NCI-H510A (cell line): ENCODE measurements around the gene MARK1.
"Not testable (repeated sequence)": the region's sequence is repeated elsewhere in the genome, so short reads cannot be mapped to it uniquely, and the experiment has no call there.

Experiments
- DNase-seq: peaks from one replicate; lab custom pipeline; 2025; lab: John Stamatoyannopoulos, UW

The MARK1 gene

GRCh38 chr1:220611100-220611499, 83.2 kb downstream of the MARK1 start:
- not testable (repeated sequence) for DNase-seq

DNA sequence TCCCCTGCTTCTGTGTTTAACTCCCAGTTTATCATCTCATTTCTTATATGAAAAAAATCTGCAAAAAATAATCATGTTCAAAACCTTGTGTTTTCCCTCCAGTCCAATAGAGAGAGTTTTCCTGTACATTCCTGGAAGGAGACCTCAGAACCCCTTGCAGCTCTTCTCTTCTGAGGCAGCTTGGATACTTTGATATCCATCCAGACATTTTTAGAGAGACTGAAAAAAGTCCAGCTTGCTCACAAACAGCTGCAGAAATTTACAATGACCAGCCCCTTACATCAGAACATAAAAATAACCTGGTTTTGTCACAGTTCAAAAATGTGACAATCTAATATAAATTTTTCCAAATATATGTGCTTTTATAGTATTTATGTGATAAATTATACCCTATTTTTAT, 88.9 kb downstream of the MARK1 start:
- no peak for DNase-seq

- no peak for DNase-seq
Observed at GRCh38 chr1:220628431-220628830, 100.5 kb downstream of the MARK1 start.

- no peak for DNase-seq
Observed at GRCh38 chr1:220631238-220631815, 103.4 kb downstream of the MARK1 start.

GRCh38 chr1:220637759-220638158, 109.8 kb downstream of the MARK1 start:
- no peak for DNase-seq

- DNase-seq, result no peak
Observed at GRCh38 chr1:220642285-220642684, 114.3 kb downstream of the MARK1 start.

DNA sequence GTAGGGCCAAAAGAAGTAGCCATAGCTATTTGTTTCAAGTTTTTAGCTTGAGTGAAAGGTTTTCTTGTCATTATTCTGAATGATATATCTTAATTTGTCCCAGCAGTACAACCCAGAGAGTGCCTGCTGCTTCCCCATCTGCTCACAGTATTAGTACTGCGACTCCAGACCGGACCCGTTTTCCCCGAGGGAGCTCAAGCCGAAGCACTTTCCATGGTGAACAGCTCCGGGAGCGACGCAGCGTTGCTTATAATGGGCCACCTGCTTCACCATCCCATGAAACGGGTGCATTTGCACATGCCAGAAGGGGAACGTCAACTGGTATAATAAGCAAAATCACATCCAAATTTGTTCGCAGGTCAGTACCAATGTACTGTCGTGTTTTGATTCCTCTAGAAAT, 125.1 kb downstream of the MARK1 start:
- DNase-seq, result no peak

- DNase-seq, result no peak
Observed at GRCh38 chr1:220655509-220655908, 127.6 kb downstream of the MARK1 start.

GRCh38 chr1:220655961-220656740, 128.2 kb downstream of the MARK1 start:
- no peak for DNase-seq

GRCh38 chr1:220666349-220666748, 138.4 kb downstream of the MARK1 start:
- DNase-seq, result no peak

GRCh38 chr1:220669005-220669404, 141.1 kb downstream of the MARK1 start:
- no peak for DNase-seq

GRCh38 chr1:220670365-220670764, 142.4 kb downstream of the MARK1 start:
- no peak for DNase-seq

DNA sequence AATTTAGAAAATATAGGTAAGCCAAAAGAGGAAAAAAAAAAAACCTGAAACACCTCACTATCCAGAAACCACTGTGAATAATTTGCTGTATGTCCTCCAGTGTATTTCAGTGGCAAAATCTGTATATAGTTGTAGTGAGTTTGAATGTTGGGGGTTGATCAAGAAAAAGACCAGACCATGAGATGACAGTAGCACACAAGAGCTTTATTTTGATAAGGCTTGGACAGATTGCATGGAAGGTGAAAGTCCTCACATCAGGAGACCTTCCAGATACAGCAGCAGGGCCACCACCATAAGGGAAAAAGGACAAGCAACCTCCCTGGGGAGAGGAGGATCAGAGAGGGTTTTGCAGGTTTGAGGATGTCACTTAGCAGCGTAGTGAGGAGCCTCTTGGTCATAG, 146.0 kb downstream of the MARK1 start:
- no peak for DNase-seq

DNA sequence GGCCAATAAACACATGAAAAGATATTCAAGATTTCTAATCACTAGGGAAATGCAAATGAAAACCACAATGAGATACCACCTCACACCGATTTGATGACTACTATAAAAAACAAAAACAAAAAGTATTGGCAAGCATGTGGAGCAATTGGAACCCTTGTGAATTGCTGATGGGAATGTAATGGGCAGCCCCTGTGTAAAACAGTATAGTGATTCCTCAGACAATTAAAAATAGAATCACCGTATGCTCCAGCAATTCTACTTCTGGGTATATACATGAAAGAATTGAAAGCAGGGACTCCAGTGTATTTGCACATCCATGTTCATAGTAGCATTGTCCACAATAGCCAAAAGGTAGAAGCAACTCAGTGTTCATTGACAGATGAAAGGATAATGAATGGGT, 149.3 kb downstream of the MARK1 start:
- no peak for DNase-seq

GRCh38 chr1:220680085-220680687, 152.2 kb downstream of the MARK1 start:
- no peak for DNase-seq

DNA sequence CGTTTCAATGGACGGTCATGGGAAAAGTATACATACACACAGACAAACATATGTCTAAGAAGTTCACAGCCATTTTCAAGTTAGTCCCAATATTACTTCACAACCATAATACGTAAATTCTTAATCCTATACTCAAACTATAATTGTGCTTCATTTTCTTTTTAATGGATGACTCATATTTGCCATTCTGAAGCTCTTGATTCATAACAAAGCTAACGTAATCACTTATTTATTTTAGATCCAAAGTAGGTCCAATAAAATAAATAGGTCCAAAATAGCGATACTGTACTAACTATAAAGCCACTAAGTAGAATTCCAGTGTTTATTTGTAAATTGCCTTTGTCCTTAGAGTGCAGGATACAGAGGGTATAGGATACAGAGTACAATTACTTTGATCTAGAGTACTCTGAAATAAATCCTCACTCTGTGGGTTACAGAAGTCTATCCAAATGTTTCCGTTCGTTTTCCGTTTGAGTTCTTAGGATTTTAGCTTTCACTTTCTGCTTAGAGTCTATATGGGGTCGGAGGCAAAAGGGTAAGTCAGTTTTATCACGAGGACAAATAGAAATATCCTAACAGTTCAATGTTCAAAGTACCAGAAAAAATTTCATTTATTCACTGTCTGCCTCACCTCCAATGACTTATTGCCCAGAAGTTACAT, 153.4 kb downstream of the MARK1 start:
- DNase-seq, result no peak

GRCh38 chr1:220682901-220683576, 155.1 kb downstream of the MARK1 start:
- no peak for DNase-seq

DNA sequence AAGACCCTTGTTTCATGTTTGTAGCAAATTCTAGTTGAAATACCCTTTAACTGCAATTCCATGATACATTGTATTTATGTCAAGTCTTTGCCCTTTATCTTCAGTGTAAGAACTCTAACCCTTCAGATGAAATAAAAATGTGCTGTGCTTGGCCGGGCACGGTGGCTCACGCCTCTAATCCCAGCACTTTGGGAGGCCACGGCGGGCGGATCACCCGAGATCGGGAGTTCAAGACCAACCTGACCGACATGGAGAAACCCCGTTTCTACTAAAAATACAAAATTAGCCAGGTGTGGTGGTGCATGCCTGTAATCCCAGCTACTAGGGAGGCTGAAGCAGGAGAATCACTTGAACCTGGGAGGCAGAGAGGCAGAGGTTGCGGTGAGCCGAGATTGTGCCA, 155.8 kb downstream of the MARK1 start:
- DNase-seq, result not testable (repeated sequence)

DNA sequence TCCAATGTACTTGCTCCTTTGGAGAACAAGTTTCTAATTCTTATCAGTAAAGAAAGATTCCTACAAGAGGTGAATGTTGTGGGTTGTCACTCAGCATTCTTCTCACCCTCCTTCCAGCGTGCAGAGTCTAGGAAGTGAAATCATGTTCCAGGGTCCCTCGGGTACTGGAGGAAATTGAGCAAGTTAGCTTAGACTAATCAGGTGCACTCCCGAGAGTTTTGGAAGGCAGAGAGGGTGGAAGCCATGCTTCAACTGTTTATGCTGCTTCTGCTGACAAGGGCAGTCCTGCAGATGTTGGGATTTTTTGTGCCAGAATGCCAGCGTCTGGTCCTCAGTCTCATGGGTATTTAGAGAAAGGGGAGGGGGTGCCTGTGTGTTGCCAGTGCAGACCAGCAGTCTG, 157.0 kb downstream of the MARK1 start:
- no peak for DNase-seq

GRCh38 chr1:220685879-220686278, 157.9 kb downstream of the MARK1 start:
- no peak for DNase-seq

- DNase-seq, result no peak
Observed at GRCh38 chr1:220687809-220688208, 159.9 kb downstream of the MARK1 start.

DNA sequence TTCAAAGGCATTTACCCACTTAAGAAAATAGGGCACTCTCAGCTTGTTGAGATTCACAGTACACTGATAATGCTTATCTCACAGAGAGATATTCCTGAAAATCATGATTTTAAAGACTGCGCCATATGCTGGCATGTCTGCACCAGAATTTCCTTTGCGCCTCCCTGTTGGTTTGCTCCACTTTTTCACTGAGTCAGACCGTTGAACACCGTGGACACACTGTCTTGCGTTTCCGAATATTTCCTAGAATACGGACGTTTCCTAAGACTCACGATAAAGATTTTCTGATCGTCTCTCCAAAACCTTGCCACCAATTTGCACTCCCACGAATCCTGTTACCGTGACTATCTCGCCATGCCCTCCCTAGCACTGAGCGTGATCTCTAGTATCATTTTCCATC, 161.7 kb downstream of the MARK1 start:
- no peak for DNase-seq
